ENCODE data around the gene CFAP61.

The CFAP61 gene

GRCh38 chr20:20253039-20253743 lies 200.9 kb downstream of the CFAP61 start:
- H3K36me3 Mint-ChIP-seq (ENCODE audit: low read depth), result no peaks in the 10 kb centered on the region
- no peaks in the 10 kb centered on the region for H3K9me3 Mint-ChIP-seq
- no peak overlapping the region for H3K27ac Mint-ChIP-seq
- H3K4me3 Mint-ChIP-seq, result no peak overlapping the region
- H3K4me1 Mint-ChIP-seq (ENCODE audit: low read depth), result no peaks in the 10 kb centered on the region
- no peaks in the 10 kb centered on the region for H3K27me3 Mint-ChIP-seq

GRCh38 chr20:20253744-20254330 lies 201.5 kb downstream of the CFAP61 start:
- H3K27ac Mint-ChIP-seq, result no peak overlapping the region
- no peaks in the 10 kb centered on the region for H3K36me3 Mint-ChIP-seq (ENCODE audit: low read depth)
- no peak overlapping the region for H3K4me3 Mint-ChIP-seq
- H3K9me3 Mint-ChIP-seq, result no peaks in the 10 kb centered on the region
- H3K4me1 Mint-ChIP-seq (ENCODE audit: low read depth), result no peaks in the 10 kb centered on the region
- no peaks in the 10 kb centered on the region for H3K27me3 Mint-ChIP-seq

GRCh38 chr20:20255099-20255498 lies 202.8 kb downstream of the CFAP61 start:
- Mint-ChIP-seq H3K4me3 (no peak overlapping the region), H3K36me3 (ENCODE audit: low read depth) (no peaks in the 10 kb centered on the region)

GRCh38 chr20:20259533-20259932 lies 207.2 kb downstream of the CFAP61 start:
- Mint-ChIP-seq H3K4me3 (no peak overlapping the region), H3K4me1 (ENCODE audit: low read depth) (no peaks in the 10 kb centered on the region), H3K36me3 (ENCODE audit: low read depth) (no peaks in the 10 kb centered on the region), H3K27ac (no peak overlapping the region), H3K9me3 (no peaks in the 10 kb centered on the region), H3K27me3 (peaks cover 3% of the 10 kb centered on the region)

More at GRCh38 chr20:20255099-20255498, 202.8 kb downstream of the CFAP61 start:
- H3K27me3 Mint-ChIP-seq, result no peaks in the 10 kb centered on the region
- H3K27ac Mint-ChIP-seq, result no peak overlapping the region
- no peaks in the 10 kb centered on the region for H3K4me1 Mint-ChIP-seq (ENCODE audit: low read depth)
- H3K9me3 Mint-ChIP-seq, result no peaks in the 10 kb centered on the region

DNA sequence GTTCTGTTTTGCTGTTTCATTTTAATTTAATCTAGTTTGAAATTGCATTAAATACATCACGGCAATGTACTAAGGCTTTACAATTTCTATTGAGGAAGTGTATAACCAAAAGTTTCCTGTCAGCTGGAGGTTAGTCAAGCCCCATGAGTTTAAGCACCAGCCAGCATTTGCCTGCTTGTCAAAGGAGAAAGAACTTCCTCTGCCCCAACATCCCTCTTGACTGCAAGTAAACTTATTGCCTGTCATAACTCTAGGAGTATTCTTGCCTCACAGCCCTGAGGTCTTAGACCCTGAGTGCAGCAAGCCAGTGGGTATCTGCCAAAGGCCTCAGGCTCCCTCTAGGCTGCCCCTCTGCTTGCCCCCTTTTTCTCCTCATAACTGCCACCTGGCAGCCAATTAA lies 208.8 kb downstream of the CFAP61 start:
- H3K27me3 Mint-ChIP-seq, result peaks cover 3% of the 10 kb centered on the region
- no peak overlapping the region for H3K27ac Mint-ChIP-seq
- H3K36me3 Mint-ChIP-seq (ENCODE audit: low read depth), result no peaks in the 10 kb centered on the region
- no peaks in the 10 kb centered on the region for H3K9me3 Mint-ChIP-seq
- H3K4me1 Mint-ChIP-seq (ENCODE audit: low read depth), result no peaks in the 10 kb centered on the region
- no peak overlapping the region for H3K4me3 Mint-ChIP-seq

DNA sequence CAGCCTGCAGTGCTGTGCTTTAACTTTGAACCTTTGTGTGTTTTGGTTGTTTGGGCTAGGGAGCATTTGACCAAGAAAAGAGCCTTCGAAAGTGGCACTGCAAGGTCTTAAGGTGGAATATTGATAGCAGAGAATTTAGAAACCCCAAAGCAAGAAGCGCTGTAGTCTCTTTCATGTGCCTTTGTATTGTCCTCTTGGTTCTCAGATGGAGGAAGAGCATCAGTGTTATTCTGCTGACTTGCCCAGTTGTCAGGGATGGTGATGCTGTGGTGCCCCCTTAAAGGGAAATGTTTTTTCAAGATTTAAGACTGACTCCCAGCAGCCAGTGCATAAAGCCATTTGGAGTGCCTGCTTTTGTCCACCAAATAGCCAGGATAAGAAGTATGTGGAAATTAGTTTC lies 212.9 kb downstream of the CFAP61 start:
- H3K36me3 Mint-ChIP-seq (ENCODE audit: low read depth), result no peaks in the 10 kb centered on the region
- peaks cover 7% of the 10 kb centered on the region for H3K27me3 Mint-ChIP-seq
- no peak overlapping the region for H3K27ac Mint-ChIP-seq
- H3K4me1 Mint-ChIP-seq (ENCODE audit: low read depth), result no peaks in the 10 kb centered on the region
- H3K9me3 Mint-ChIP-seq, result no peaks in the 10 kb centered on the region
- H3K4me3 Mint-ChIP-seq, result no peak overlapping the region

DNA sequence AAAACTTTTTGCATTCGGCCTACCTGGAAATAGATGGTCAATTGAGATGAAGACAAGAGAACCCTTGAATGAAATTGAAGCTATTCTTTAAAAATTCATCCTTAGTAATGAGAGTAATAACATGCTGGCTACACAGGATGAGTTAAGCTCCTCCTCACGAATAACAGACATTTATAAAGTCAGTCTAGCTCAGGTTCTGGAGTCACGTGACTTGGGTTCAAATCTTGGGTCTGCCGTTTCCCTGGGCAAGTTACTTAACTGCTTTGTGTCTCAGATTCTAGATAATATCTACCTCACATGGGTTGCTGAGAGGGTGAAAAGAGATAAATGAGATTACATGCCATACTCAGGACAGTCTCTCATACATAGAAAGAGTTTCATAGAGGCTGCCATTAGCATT lies 214.2 kb downstream of the CFAP61 start:
- H3K4me3 Mint-ChIP-seq, result no peak overlapping the region
- H3K4me1 Mint-ChIP-seq (ENCODE audit: low read depth), result no peaks in the 10 kb centered on the region
- H3K27ac Mint-ChIP-seq, result no peak overlapping the region
- H3K9me3 Mint-ChIP-seq, result no peaks in the 10 kb centered on the region
- H3K27me3 Mint-ChIP-seq, result peaks cover 12% of the 10 kb centered on the region
- H3K36me3 Mint-ChIP-seq (ENCODE audit: low read depth), result no peaks in the 10 kb centered on the region

DNA sequence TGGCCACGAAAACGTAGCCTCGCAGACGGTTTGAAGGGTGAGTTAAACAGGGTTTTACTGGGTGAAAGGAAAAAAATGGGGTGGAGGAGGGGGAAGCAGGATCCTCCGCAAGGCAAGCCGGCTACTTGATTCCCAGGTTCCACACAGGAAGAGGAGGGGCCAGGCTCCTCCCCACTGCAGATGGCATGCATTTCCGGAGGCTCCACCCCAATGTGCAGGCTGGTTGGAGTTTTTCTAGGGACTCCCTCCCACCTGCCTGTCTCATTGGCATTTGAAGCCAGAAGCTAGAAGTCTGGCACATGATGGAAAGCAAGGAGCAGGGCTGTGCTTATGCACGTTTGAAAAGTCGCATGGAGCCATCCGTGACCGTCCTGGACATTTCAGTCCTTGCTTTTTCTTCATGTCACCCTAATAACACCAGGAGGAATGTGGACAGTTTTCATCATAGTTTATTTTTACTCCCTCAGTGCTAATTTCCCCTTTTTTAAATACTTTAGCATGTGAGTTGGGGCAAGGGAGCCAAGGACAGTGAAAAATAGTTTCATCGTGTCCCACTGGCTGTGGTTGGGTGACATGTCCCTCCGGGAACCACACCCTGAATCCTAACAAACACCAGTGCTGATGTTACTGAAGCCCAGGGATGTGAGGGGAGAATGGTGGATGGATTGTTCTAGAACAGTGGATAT lies 215.5 kb downstream of the CFAP61 start:
- Mint-ChIP-seq H3K27ac (no peak overlapping the region), H3K9me3 (no peaks in the 10 kb centered on the region), H3K4me1 (ENCODE audit: low read depth) (no peaks in the 10 kb centered on the region), H3K36me3 (ENCODE audit: low read depth) (no peaks in the 10 kb centered on the region), H3K4me3 (no peak overlapping the region), H3K27me3 (peaks cover 13% of the 10 kb centered on the region)

- Mint-ChIP-seq H3K27ac (no peak overlapping the region), H3K27me3 (peaks cover 14% of the 10 kb centered on the region), H3K4me3 (no peak overlapping the region), H3K4me1 (ENCODE audit: low read depth) (no peaks in the 10 kb centered on the region), H3K9me3 (no peaks in the 10 kb centered on the region), H3K36me3 (ENCODE audit: low read depth) (no peaks in the 10 kb centered on the region)
Observed at GRCh38 chr20:20271271-20271670, 218.9 kb downstream of the CFAP61 start.

GRCh38 chr20:20272686-20273085 lies 220.4 kb downstream of the CFAP61 start:
- Mint-ChIP-seq H3K36me3 (ENCODE audit: low read depth) (no peaks in the 10 kb centered on the region), H3K27ac (no peak overlapping the region), H3K4me3 (no peak overlapping the region), H3K4me1 (ENCODE audit: low read depth) (peaks cover 4% of the 10 kb centered on the region), H3K27me3 (peaks cover 19% of the 10 kb centered on the region), H3K9me3 (no peaks in the 10 kb centered on the region)

- Mint-ChIP-seq H3K4me3 (no peak overlapping the region), H3K9me3 (no peaks in the 10 kb centered on the region), H3K4me1 (ENCODE audit: low read depth) (peaks cover 4% of the 10 kb centered on the region), H3K27ac (no peak overlapping the region), H3K27me3 (peaks cover 25% of the 10 kb centered on the region), H3K36me3 (ENCODE audit: low read depth) (no peaks in the 10 kb centered on the region)
Observed at GRCh38 chr20:20273286-20273685, 221.0 kb downstream of the CFAP61 start.

- no peak overlapping the region for H3K27ac Mint-ChIP-seq
- H3K27me3 Mint-ChIP-seq, result peaks cover 28% of the 10 kb centered on the region
- H3K36me3 Mint-ChIP-seq (ENCODE audit: low read depth), result no peaks in the 10 kb centered on the region
- H3K4me1 Mint-ChIP-seq (ENCODE audit: low read depth), result peaks cover 4% of the 10 kb centered on the region
- H3K4me3 Mint-ChIP-seq, result no peak overlapping the region
- no peaks in the 10 kb centered on the region for H3K9me3 Mint-ChIP-seq
Observed at GRCh38 chr20:20274821-20275220, 222.5 kb downstream of the CFAP61 start.

GRCh38 chr20:20275636-20276035 lies 223.3 kb downstream of the CFAP61 start:
- H3K27me3 Mint-ChIP-seq, result peaks cover 28% of the 10 kb centered on the region

GRCh38 chr20:20276811-20277530 lies 224.6 kb downstream of the CFAP61 start:
- Mint-ChIP-seq H3K27me3 (peaks cover 23% of the 10 kb centered on the region), H3K27ac (no peak overlapping the region), H3K4me3 (no peak overlapping the region), H3K9me3 (no peaks in the 10 kb centered on the region), H3K4me1 (ENCODE audit: low read depth) (peaks cover 4% of the 10 kb centered on the region), H3K36me3 (ENCODE audit: low read depth) (no peaks in the 10 kb centered on the region)

More at GRCh38 chr20:20275636-20276035, 223.3 kb downstream of the CFAP61 start:
- Mint-ChIP-seq H3K4me1 (ENCODE audit: low read depth) (peaks cover 4% of the 10 kb centered on the region), H3K9me3 (no peaks in the 10 kb centered on the region), H3K4me3 (no peak overlapping the region), H3K27ac (no peak overlapping the region), H3K36me3 (ENCODE audit: low read depth) (no peaks in the 10 kb centered on the region)

GRCh38 chr20:20277894-20278335 lies 225.6 kb downstream of the CFAP61 start:
- H3K36me3 Mint-ChIP-seq (ENCODE audit: low read depth), result no peaks in the 10 kb centered on the region
- H3K27ac Mint-ChIP-seq, result no peak overlapping the region
- H3K4me1 Mint-ChIP-seq (ENCODE audit: low read depth), result peaks cover 4% of the 10 kb centered on the region
- H3K4me3 Mint-ChIP-seq, result no peak overlapping the region
- H3K9me3 Mint-ChIP-seq, result no peaks in the 10 kb centered on the region
- peaks cover 27% of the 10 kb centered on the region for H3K27me3 Mint-ChIP-seq

Data from stimulated activated naive CD8-positive, alpha-beta T cell treated with anti-CD3 and anti-CD28 coated beads, Interleukin-15, Interleukin-2, amounts not matched to agents 100 ng/mL and 50 ng/mL, for 24 hours (primary cell).